ENCODE measurements around the gene CSMD2.
"Not testable (repeated sequence)": the region's sequence is repeated elsewhere in the genome, so short reads cannot be mapped to it uniquely, and the experiment has no call there.

CSMD2 gene

GRCh38 chr1:34050709-34051485, 114.1 kb downstream of the CSMD2 start:
- no peak for DNase-seq

- no peak for DNase-seq
Measured at GRCh38 chr1:34049994-34050393, 115.0 kb downstream of the CSMD2 start.

GRCh38 chr1:34049477-34049876, 115.6 kb downstream of the CSMD2 start:
- no peak for DNase-seq

GRCh38 chr1:34037856-34038255, 127.2 kb downstream of the CSMD2 start:
- no peak for DNase-seq

GRCh38 chr1:34037109-34037508, 127.9 kb downstream of the CSMD2 start:
- no peak for DNase-seq

GRCh38 chr1:34034036-34034435, 131.0 kb downstream of the CSMD2 start:
- DNase-seq: no peak

GRCh38 chr1:34029954-34030353, 135.1 kb downstream of the CSMD2 start:
- DNase-seq: no peak

GRCh38 chr1:34029515-34029914, 135.5 kb downstream of the CSMD2 start:
- no peak for DNase-seq

- no peak for DNase-seq
Measured at GRCh38 chr1:34028381-34029055, 136.5 kb downstream of the CSMD2 start.

GRCh38 chr1:34025675-34026074, 139.4 kb downstream of the CSMD2 start:
- no peak for DNase-seq

- DNase-seq: no peak
Measured at GRCh38 chr1:34024485-34024884, 140.5 kb downstream of the CSMD2 start.

- DNase-seq: no peak
Measured at GRCh38 chr1:34019741-34020552, 145.1 kb downstream of the CSMD2 start.

GRCh38 chr1:34018285-34018684, 146.7 kb downstream of the CSMD2 start:
- DNase-seq: no peak

- DNase-seq: not testable (repeated sequence)
Measured at GRCh38 chr1:34016281-34016680, 148.7 kb downstream of the CSMD2 start.

GRCh38 chr1:34013958-34014737, 150.9 kb downstream of the CSMD2 start:
- no peak for DNase-seq

- DNase-seq: no peak
Measured at GRCh38 chr1:34013136-34013535, 151.9 kb downstream of the CSMD2 start.

GRCh38 chr1:34009340-34009985, 155.6 kb downstream of the CSMD2 start:
- DNase-seq: no peak

- no peak for DNase-seq
Measured at GRCh38 chr1:34007760-34008159, 157.3 kb downstream of the CSMD2 start.

GRCh38 chr1:34005309-34005708, 159.7 kb downstream of the CSMD2 start:
- DNase-seq: no peak

- no peak for DNase-seq
Measured at GRCh38 chr1:34002810-34003209, 162.2 kb downstream of the CSMD2 start.

- no peak for DNase-seq
Measured at GRCh38 chr1:33997127-33998036, 167.6 kb downstream of the CSMD2 start.

Data from activated effector memory CD4-positive, alpha-beta T cell treated with anti-CD3 and anti-CD28 coated beads, Interleukin-2, amount 50 U/mL, for 16 hours (primary cell).